B cell (primary cell): Measurements from ENCODE around the gene MRPL4. TPM values are rescaled to one million over a fixed set of nuclear protein-coding genes. Genes with fewer than 3 reads are reported as not detected.

Source experiments
- ATAC-seq: fragments of 200-7000 bp; cut with Tn5 transposase; one replicate; pipeline ENCODE4 v1.10.0; 2021; ENCODE audit warnings: low read depth, mild to moderate bottlenecking, moderate number of reproducible peaks, moderate library complexity
- CTCF ChIA-PET: fragments of 350-600 bp; sonication (Branson Sonifier 250); formaldehyde crosslinking; loops from one replicate; lab custom pipeline; 2021; ENCODE audit warnings: antibody characterized with exemption, inconsistent platforms; lab: Charles Lee
- POLR2A ChIA-PET: fragments of 350-600 bp; sonication (Branson Sonifier 250); formaldehyde crosslinking; loops from one replicate; lab custom pipeline; 2021; ENCODE audit warnings: antibody characterized with exemption; lab: Charles Lee
- DNase-seq: peaks from one replicate; pipeline ENCODE4 v3.0.0; 2013
- H2AFZ ChIP-seq: 2 replicates; pipeline ENCODE4 v1.6.1; 2012; ENCODE audit warnings: mild to moderate bottlenecking, low read depth, low read length; ENCODE audit not compliant: insufficient read depth, poor library complexity, severe bottlenecking
- H3K27ac ChIP-seq, 2 donors: 1 replicate in 1 of 2; 2 replicates in 1 of 2; pipeline ENCODE4 v1.5.1; 2012 to 2013; ENCODE audit warnings: low read length in 2 of 2, mild to moderate bottlenecking in 2 of 2, moderate library complexity in 1 of 2
- H3K27me3 ChIP-seq, 4 experiments: fragments of 200-600 bp in 1 of 4; sonication (generic) in 1 of 4; replicated peaks in 1 of 4; 1 replicate in 2 of 4; 2 replicates in 2 of 4; pipeline versions ENCODE4 v1.6.1 to v1.7.0; 2013 to 2016; ENCODE audit warnings: low read length in 3 of 4, mild to moderate bottlenecking in 2 of 4, mixed read lengths in 1 of 4, moderate library complexity in 1 of 4; ENCODE audit not compliant: insufficient read depth in 4 of 4, control insufficient read depth in 3 of 4; ENCODE audit errors: control extremely low read depth in 1 of 4
- H3K36me3 ChIP-seq, 2 experiments: replicated peaks in 1 of 2; 1 replicate in 1 of 2; 2 replicates in 1 of 2; pipeline versions ENCODE4 v1.6.1 to v1.7.1; 2013; ENCODE audit warnings: low read length in 1 of 2; ENCODE audit not compliant: insufficient read depth in 2 of 2, control insufficient read depth in 1 of 2; ENCODE audit errors: control extremely low read depth in 1 of 2, extremely low read depth in 1 of 2
- H3K4me1 ChIP-seq, 2 donors: fragments of 200-600 bp in 1 of 2; sonication (generic) in 1 of 2; 1 replicate in 1 of 2; 2 replicates in 1 of 2; pipeline versions ENCODE4 v1.5.1 to v1.6.1; 2013 to 2017; ENCODE audit warnings: low read length in 2 of 2; ENCODE audit not compliant: control insufficient read depth in 2 of 2, insufficient read depth in 2 of 2
- H3K4me2 ChIP-seq: replicated peaks from 2 replicates; pipeline ENCODE3; 2012; ENCODE audit warnings: mild to moderate bottlenecking, low read depth, low read length; ENCODE audit not compliant: poor library complexity, severe bottlenecking
- H3K4me3 ChIP-seq, 5 experiments: fragments of 200-600 bp in 1 of 5; sonication (generic) in 1 of 5; 1 replicate in 3 of 5; 2 replicates in 2 of 5; pipeline versions ENCODE4 v1.5.1 to v1.7.0; 2011 to 2016; ENCODE audit warnings: low read length in 4 of 5, mild to moderate bottlenecking in 4 of 5, low read depth in 2 of 5, control low read depth in 1 of 5, moderate library complexity in 1 of 5; ENCODE audit not compliant: insufficient read depth in 1 of 5; ENCODE audit errors: control extremely low read depth in 1 of 5, extremely low read depth in 1 of 5
- H3K79me2 ChIP-seq: fragments of 200-600 bp; sonication (generic); one replicate; pipeline ENCODE4 v1.6.0; 2016; ENCODE audit warnings: low read length; ENCODE audit not compliant: control insufficient read depth, insufficient read depth
- H3K9ac ChIP-seq: fragments of 200-600 bp; sonication (generic); 2 replicates; pipeline ENCODE4 v1.6.1; 2017; ENCODE audit warnings: mild to moderate bottlenecking, low read length, moderate library complexity
- H3K9me3 ChIP-seq, 3 donors: one replicate each; pipeline versions ENCODE4 v1.6.1 to v1.7.1; 2013; ENCODE audit warnings: low read length in 2 of 3; ENCODE audit not compliant: control insufficient read depth in 2 of 3, insufficient read depth in 1 of 3; ENCODE audit errors: control extremely low read depth in 1 of 3
- H4K20me1 ChIP-seq: 2 replicates; pipeline ENCODE4 v1.6.0; 2012; ENCODE audit warnings: mild to moderate bottlenecking, low read length; ENCODE audit not compliant: insufficient read depth, control insufficient read depth, poor library complexity, severe bottlenecking
- H3K27ac Mint-ChIP-seq: one replicate; pipeline ENCODE4 v1.8.0; 2021; ENCODE audit warnings: mixed read lengths
- H3K27me3 Mint-ChIP-seq: one replicate; pipeline ENCODE4 v1.8.0; 2021; ENCODE audit warnings: mixed read lengths
- H3K4me1 Mint-ChIP-seq: one replicate; pipeline ENCODE4 v1.8.0; 2021; ENCODE audit warnings: mixed read lengths
- H3K4me3 Mint-ChIP-seq: one replicate; pipeline ENCODE4 v1.8.0; 2021; ENCODE audit warnings: mixed read lengths
- H3K9me3 Mint-ChIP-seq: one replicate; pipeline ENCODE4 v1.8.0; 2022; ENCODE audit warnings: mixed read lengths; ENCODE audit not compliant: insufficient read depth
- CTCF ChIP-seq: fragments of 200-600 bp; IDR thresholded peaks from one replicate; pipeline ENCODE4 v1.8.0; 2022; ENCODE audit warnings: antibody characterized with exemption, mild to moderate bottlenecking
- EZH2 ChIP-seq: IDR thresholded peaks from 2 replicates; pipeline ENCODE4 v1.6.1; 2012; ENCODE audit warnings: borderline replicate concordance, low read depth, mild to moderate bottlenecking, moderate library complexity, low read length; ENCODE audit not compliant: insufficient read depth, poor library complexity, severe bottlenecking
- WGBS: methylation state at CpG from one replicate; pipeline ENCODE4 v1.1.5; 2013; ENCODE audit warnings: missing lambda C conversion rate; ENCODE audit not compliant: insufficient coverage; 5-methylcytosine and 5-hydroxymethylcytosine counted together
- intact Hi-C: fragments of 100-400 bp; cut with micrococcal nuclease; formaldehyde crosslinking; loops from one replicate; pipeline ENCODE4 v1.10.0; 2022
- polyA plus RNA-seq: library from polyadenylated mRNA; depleted of rRNA; stranded (reverse); fragments of >200 nt; gene quantifications from 2 replicates; pipeline ENCODE4 v1.2.3, GENCODE V29; 2012
- total RNA-seq, 2 donors: library from RNA; stranded (reverse); fragments of 120-200 nt in 1 of 2; gene quantifications; 1 replicate in 1 of 2; 2 replicates in 1 of 2; pipeline versions ENCODE4 v1.2.3 to v1.2.4, GENCODE V29; 2013 to 2022

The MRPL4 gene
- total and polyA plus RNA-seq, 2 donors (not counting 1 experiment from before 2014, with no cell fraction given) = 39.8 to 81.1 TPM

- peaks cover 3% of the 10 kb centered on the region for H3K79me2 ChIP-seq
- no peaks in the 10 kb centered on the region for H3K9me3 ChIP-seq
- peak overlapping the region; percentile 90 to 97 for H3K27ac ChIP-seq
- peaks cover 32% of the 10 kb centered on the region for H3K4me1 Mint-ChIP-seq
- ATAC-seq (peak; percentile 43), DNase-seq (peak; percentile 91)
- H3K27ac Mint-ChIP-seq = peak overlapping the region; percentile 94
- H3K9me3 Mint-ChIP-seq = no peaks in the 10 kb centered on the region
- H2AFZ ChIP-seq = no peak overlapping the region
- H3K4me3 Mint-ChIP-seq = peak overlapping the region; percentile 88
- no peaks in the 10 kb centered on the region for H3K36me3 ChIP-seq
- no peaks in the 10 kb centered on the region for H4K20me1 ChIP-seq
- peak overlapping the region; percentile 1 to 72 (median 56) for H3K4me3 ChIP-seq
- intact Hi-C loops = loop anchor here (1.0 to 5.0 kb wide), 8 partner anchors 17 to 337 kb away; partner anchors contain the start of genes FDX2, ICAM4, RAVER1 and TYK2
- 2% methylated on average over 59 of the region's 59 CpGs for WGBS
- ChIA-PET POLR2A (interaction anchor here (0.9 to 3.5 kb wide), 11 partner anchors 11 to 375 kb away, joined by 3 to 32 read pairs (median 6); partner anchors contain the start of genes ICAM4, ICAM5, RAVER1 and TYK2), CTCF (interaction anchor here (0.6 to 9.2 kb wide), 32 partner anchors 9 to 372 kb away, joined by 3 to 570 read pairs (median 5); partner anchors contain the start of genes CDC37, ICAM4, ICAM5 and KRI1)
- H3K27me3 ChIP-seq = no peaks in the 10 kb centered on the region
- TF ChIP-seq EZH2 (no peak), CTCF (peak; percentile 93)
- peak overlapping the region; percentile 84 for H3K4me2 ChIP-seq
- H3K9ac ChIP-seq = peak overlapping the region; percentile 74
- no peaks in the 10 kb centered on the region for H3K27me3 Mint-ChIP-seq
- H3K4me1 ChIP-seq = peaks cover 13 to 35% of the 10 kb centered on the region in 2 donors
Observed at GRCh38 chr19:10269333-10270179, 17.5 kb downstream of the MRPL4 start.
